Measurements from ENCODE around the gene CCDC50.

CCDC50 gene

GRCh38 chr3:191388823-191389222 is 59.6 kb downstream of the CCDC50 start:
- no peak for TF ChIP-seq CSRNP3 (CRISPR knock-in tag; IDR thresholded peaks at IDR 0.05)
- TF ChIP-seq TOX (CRISPR knock-in tag; IDR thresholded peaks at IDR 0.05; ENCODE audit: borderline replicate concordance) = no peak
- TF ChIP-seq POU6F1 (CRISPR knock-in tag; IDR thresholded peaks at IDR 0.05; ENCODE audit: borderline replicate concordance, low read depth) = no peak
- no peak for ATAC-seq

- TF ChIP-seq ARNTL (CRISPR knock-in tag; IDR thresholded peaks at IDR 0.05; ENCODE audit: borderline replicate concordance, low read depth) = no peak
- no peak for TF ChIP-seq ESRRG (CRISPR knock-in tag; IDR thresholded peaks at IDR 0.05)
- TF ChIP-seq PPARA (CRISPR knock-in tag; IDR thresholded peaks at IDR 0.05; ENCODE audit: borderline replicate concordance) = no peak
- no peak for TF ChIP-seq OSR1 (CRISPR knock-in tag; IDR thresholded peaks at IDR 0.05)
- TF ChIP-seq CREB5 (CRISPR knock-in tag; IDR thresholded peaks at IDR 0.05; ENCODE audit: low read depth) = no peak
- no peak for ATAC-seq
Measured at GRCh38 chr3:191390580-191390979, 61.4 kb downstream of the CCDC50 start.

GRCh38 chr3:191391861-191392808 is 62.9 kb downstream of the CCDC50 start:
- ATAC-seq = no peak
- no peak for TF ChIP-seq OSR1 (CRISPR knock-in tag; IDR thresholded peaks at IDR 0.05)
- no peak for TF ChIP-seq CREB5 (CRISPR knock-in tag; IDR thresholded peaks at IDR 0.05; ENCODE audit: low read depth)
- TF ChIP-seq RARB (CRISPR knock-in tag; IDR thresholded peaks at IDR 0.05) = no peak
- no peak for TF ChIP-seq TCF4 (CRISPR knock-in tag; IDR thresholded peaks at IDR 0.05; ENCODE audit: borderline replicate concordance)
- no peak for TF ChIP-seq ZC3H10 (CRISPR knock-in tag; IDR thresholded peaks at IDR 0.05)
- TF ChIP-seq ZFP30 (CRISPR knock-in tag; IDR thresholded peaks at IDR 0.05) = no peak
- no peak for TF ChIP-seq TSHZ2 (CRISPR knock-in tag; IDR thresholded peaks at IDR 0.05)
- TF ChIP-seq CSDC2 (CRISPR knock-in tag; IDR thresholded peaks at IDR 0.05) = no peak
- no peak for TF ChIP-seq ESRRG (CRISPR knock-in tag; IDR thresholded peaks at IDR 0.05)
- no peak for TF ChIP-seq BACH2 (CRISPR knock-in tag; IDR thresholded peaks at IDR 0.05; ENCODE audit: borderline replicate concordance)
- TF ChIP-seq PPARA (CRISPR knock-in tag; IDR thresholded peaks at IDR 0.05; ENCODE audit: borderline replicate concordance) = no peak
- TF ChIP-seq ZFP3 (CRISPR knock-in tag; IDR thresholded peaks at IDR 0.05) = no peak
- no peak for TF ChIP-seq ISL1 (CRISPR knock-in tag; IDR thresholded peaks at IDR 0.05)
- no peak for TF ChIP-seq ZNF565 (CRISPR knock-in tag; conservative IDR thresholded peaks at IDR 0.05; ENCODE audit: low read depth)
- no peak for TF ChIP-seq TOX (CRISPR knock-in tag; IDR thresholded peaks at IDR 0.05; ENCODE audit: borderline replicate concordance)
- TF ChIP-seq CSRNP3 (CRISPR knock-in tag; IDR thresholded peaks at IDR 0.05) = no peak
- TF ChIP-seq SNAI2 (CRISPR knock-in tag; IDR thresholded peaks at IDR 0.05) = no peak
- TF ChIP-seq PATZ1 (CRISPR knock-in tag; IDR thresholded peaks at IDR 0.05; ENCODE audit: borderline replicate concordance) = no peak

Data from SK-N-SH treated with all-trans-retinoic acid at 6 μM for 48 hours (cell line).